ENCODE measurements around the gene MICAL3.
"Not testable (repeated sequence)": the region's sequence is repeated elsewhere in the genome, so short reads cannot be mapped to it uniquely, and the experiment has no call there.

MICAL3 gene

DNA sequence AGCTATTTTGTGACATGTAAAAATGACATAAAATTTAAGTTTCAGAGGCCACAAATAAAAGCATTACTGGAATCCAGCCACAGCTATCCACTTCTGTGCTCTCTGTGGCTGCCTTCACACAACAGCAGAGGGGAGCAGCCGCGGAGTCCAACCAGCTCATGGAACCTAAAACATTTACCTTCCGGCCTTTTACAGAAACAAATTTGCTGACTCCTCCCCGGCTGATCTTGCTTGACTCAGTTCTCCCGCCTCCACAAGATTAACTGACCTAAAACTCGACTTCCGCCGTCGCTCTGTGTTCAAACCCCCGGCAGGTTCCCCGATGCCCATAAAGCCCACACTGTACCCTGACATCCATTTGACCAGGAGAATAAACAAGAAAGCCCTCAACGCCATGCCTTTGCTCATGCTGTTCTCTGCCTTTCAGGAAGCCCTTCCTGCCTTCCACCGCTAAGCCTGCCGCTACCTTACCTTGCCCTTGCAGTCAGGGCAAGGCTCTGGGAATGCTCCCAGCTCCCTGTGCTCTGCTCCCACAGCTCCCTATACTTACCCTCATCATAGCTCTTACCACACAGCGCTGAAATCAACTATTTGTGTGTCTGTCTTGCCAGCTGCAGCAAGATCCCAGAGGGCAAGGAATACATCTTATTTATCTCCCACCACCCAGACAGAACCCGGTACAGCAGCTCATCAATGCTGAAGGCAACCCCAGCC is 35.4 kb downstream of the MICAL3 start:
- no peak overlapping the region for H3K27ac ChIP-seq (replicated peaks)
- DNase-seq (ENCODE audit: low read depth in 1 of 2, low spot score in 1 of 2): no peak
- no peaks in the 10 kb centered on the region for H3K27me3 ChIP-seq (ENCODE audit: insufficient read depth, poor library complexity, severe bottlenecking)
- TF ChIP-seq, protein P1, sequence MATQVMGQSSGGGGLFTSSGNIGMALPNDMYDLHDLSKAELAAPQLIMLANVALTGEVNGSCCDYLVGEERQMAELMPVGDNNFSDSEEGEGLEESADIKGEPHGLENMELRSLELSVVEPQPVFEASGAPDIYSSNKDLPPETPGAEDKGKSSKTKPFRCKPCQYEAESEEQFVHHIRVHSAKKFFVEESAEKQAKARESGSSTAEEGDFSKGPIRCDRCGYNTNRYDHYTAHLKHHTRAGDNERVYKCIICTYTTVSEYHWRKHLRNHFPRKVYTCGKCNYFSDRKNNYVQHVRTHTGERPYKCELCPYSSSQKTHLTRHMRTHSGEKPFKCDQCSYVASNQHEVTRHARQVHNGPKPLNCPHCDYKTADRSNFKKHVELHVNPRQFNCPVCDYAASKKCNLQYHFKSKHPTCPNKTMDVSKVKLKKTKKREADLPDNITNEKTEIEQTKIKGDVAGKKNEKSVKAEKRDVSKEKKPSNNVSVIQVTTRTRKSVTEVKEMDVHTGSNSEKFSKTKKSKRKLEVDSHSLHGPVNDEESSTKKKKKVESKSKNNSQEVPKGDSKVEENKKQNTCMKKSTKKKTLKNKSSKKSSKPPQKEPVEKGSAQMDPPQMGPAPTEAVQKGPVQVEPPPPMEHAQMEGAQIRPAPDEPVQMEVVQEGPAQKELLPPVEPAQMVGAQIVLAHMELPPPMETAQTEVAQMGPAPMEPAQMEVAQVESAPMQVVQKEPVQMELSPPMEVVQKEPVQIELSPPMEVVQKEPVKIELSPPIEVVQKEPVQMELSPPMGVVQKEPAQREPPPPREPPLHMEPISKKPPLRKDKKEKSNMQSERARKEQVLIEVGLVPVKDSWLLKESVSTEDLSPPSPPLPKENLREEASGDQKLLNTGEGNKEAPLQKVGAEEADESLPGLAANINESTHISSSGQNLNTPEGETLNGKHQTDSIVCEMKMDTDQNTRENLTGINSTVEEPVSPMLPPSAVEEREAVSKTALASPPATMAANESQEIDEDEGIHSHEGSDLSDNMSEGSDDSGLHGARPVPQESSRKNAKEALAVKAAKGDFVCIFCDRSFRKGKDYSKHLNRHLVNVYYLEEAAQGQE (IDR thresholded peaks at IDR 0.05; ENCODE audit: insufficient replicate concordance, low read depth): no peak
- TF ChIP-seq SPI1 (IDR thresholded peaks at IDR 0.05; ENCODE audit: borderline replicate concordance, low read depth): no peak
- TF ChIP-seq POLR2AphosphoS5 (IDR thresholded peaks at IDR 0.05; ENCODE audit: low read depth): no peak
- no peak for TF ChIP-seq GABPA (IDR thresholded peaks at IDR 0.05; ENCODE audit: low read depth)
- TF ChIP-seq CTCF (IDR thresholded peaks at IDR 0.05; ENCODE audit: insufficient read depth, low read length): no peak
- H3K4me3 ChIP-seq (replicated peaks; ENCODE audit: insufficient read depth, low read length): no peak overlapping the region

DNA sequence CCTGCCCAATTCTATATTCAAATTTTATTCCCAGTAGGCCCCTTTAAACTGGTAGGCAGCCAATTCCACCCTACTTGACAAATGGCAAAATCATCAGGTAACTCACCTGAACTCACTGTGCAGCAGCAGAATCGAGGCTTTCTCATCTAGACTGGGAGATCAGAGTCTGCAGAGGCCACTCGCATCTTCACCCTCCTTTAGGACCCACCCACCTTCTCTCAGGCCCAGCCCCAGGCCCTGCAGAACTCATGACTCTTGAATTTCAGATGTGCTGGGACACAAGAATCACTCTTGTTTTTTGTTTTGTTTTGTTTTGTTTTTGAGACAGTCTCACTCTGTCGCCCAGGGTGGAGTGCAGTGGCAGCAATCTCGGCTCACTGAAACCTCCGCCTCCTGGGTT is 38.8 kb downstream of the MICAL3 start:
- Histone ChIP-seq H3K27ac (replicated peaks) (no peak overlapping the region), H3K4me3 (replicated peaks; ENCODE audit: insufficient read depth, low read length) (no peak overlapping the region), H3K27me3 (ENCODE audit: insufficient read depth, poor library complexity, severe bottlenecking) (no peaks in the 10 kb centered on the region)
- TF ChIP-seq, protein P1 (IDR thresholded peaks at IDR 0.05; ENCODE audit: insufficient replicate concordance, low read depth): no peak
- no peak for DNase-seq (ENCODE audit: low read depth in 1 of 2, low spot score in 1 of 2)

GRCh38 chr22:17985071-17985470 is 39.3 kb downstream of the MICAL3 start:
- not testable (repeated sequence) for H3K27ac ChIP-seq (replicated peaks); DNase-seq (ENCODE audit: low read depth in 1 of 2, low spot score in 1 of 2); H3K27me3 ChIP-seq (ENCODE audit: insufficient read depth, poor library complexity, severe bottlenecking); H3K4me3 ChIP-seq (replicated peaks; ENCODE audit: insufficient read depth, low read length)

DNA sequence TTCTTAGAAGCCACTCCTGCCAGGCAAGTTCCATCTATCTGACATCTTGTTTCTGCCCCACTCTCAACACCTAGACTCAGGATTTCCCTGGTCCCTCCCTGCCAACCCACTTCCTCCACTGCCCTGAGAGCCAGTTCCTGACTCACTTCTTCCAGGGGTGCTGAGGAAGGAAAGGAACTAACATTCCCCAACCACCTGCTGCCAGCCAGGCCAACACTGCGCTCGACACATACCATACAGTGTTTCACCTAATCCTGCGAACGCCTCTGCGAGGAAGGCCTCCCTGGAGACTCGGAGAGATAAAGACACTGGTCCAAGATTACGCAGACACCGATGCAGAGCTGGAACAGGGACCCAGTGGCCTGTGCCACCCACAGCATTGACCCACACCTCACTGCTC is 40.2 kb downstream of the MICAL3 start:
- DNase-seq (ENCODE audit: low read depth in 1 of 2, low spot score in 1 of 2): no peak
- TF ChIP-seq CTCF (IDR thresholded peaks at IDR 0.05; ENCODE audit: insufficient read depth, low read length) (no peak), GABPA (IDR thresholded peaks at IDR 0.05; ENCODE audit: low read depth) (no peak), SPI1 (IDR thresholded peaks at IDR 0.05; ENCODE audit: borderline replicate concordance, low read depth) (no peak), POLR2AphosphoS5 (IDR thresholded peaks at IDR 0.05; ENCODE audit: low read depth) (no peak)
- TF ChIP-seq, protein P1 (IDR thresholded peaks at IDR 0.05; ENCODE audit: insufficient replicate concordance, low read depth): no peak
- Histone ChIP-seq H3K27ac (replicated peaks) (no peak overlapping the region), H3K4me3 (replicated peaks; ENCODE audit: insufficient read depth, low read length) (no peak overlapping the region), H3K27me3 (ENCODE audit: insufficient read depth, poor library complexity, severe bottlenecking) (no peaks in the 10 kb centered on the region)
